ENCODE measurements around the gene CAPNS1.
A peak's percentile ranks its signal among the peaks of the same experiment; 100 is the strongest.
"Not testable (repeated sequence)": the region's sequence is repeated elsewhere in the genome, so short reads cannot be mapped to it uniquely, and the experiment has no call there.

CAPNS1 gene

GRCh38 chr19:36149673-36150406 is 10.0 kb downstream of the CAPNS1 start:
- no peak for DNase-seq

- no peak for DNase-seq
These were observed 10.7 kb downstream of the CAPNS1 start for GRCh38 chr19:36150586-36150985.

GRCh38 chr19:36151144-36152018 is 11.5 kb downstream of the CAPNS1 start:
- peak in 2 of 56 donors; percentile 10 to 29 for DNase-seq

- no peak for DNase-seq
These were observed 12.1 kb downstream of the CAPNS1 start for GRCh38 chr19:36152019-36152351.

GRCh38 chr19:36152352-36153091 is 12.7 kb downstream of the CAPNS1 start, which contains the start of gene COX7A1:
TSS of gene COX7A1 (minus strand) at chr19:36152447. CDS start at chr19:36152407, 40 bp downstream.
- DNase-seq: peak in 10 of 56 donors; percentile 1 to 52 (median 16)

GRCh38 chr19:36153126-36153525 is 13.3 kb downstream of the CAPNS1 start:
- DNase-seq: no peak

- no peak for DNase-seq
These were observed 21.1 kb downstream of the CAPNS1 start for GRCh38 chr19:36160821-36161596.

- no peak for DNase-seq
These were observed 23.9 kb downstream of the CAPNS1 start for GRCh38 chr19:36163813-36164212.

GRCh38 chr19:36169084-36169760 is 29.4 kb downstream of the CAPNS1 start:
- no peak for DNase-seq

GRCh38 chr19:36172852-36173251 is 33.0 kb downstream of the CAPNS1 start:
- no peak for DNase-seq

GRCh38 chr19:36173846-36174245 is 34.0 kb downstream of the CAPNS1 start:
- not testable (repeated sequence) for DNase-seq

- not testable (repeated sequence) for DNase-seq
These were observed 39.2 kb downstream of the CAPNS1 start for GRCh38 chr19:36179077-36179476.

GRCh38 chr19:36182612-36183244 is 42.9 kb downstream of the CAPNS1 start:
- no peak for DNase-seq

GRCh38 chr19:36183245-36183628 is 43.4 kb downstream of the CAPNS1 start:
- DNase-seq: no peak

- not testable (repeated sequence) for DNase-seq
These were observed 46.9 kb downstream of the CAPNS1 start for GRCh38 chr19:36186722-36187121.

- no peak for DNase-seq
These were observed 56.4 kb downstream of the CAPNS1 start for GRCh38 chr19:36196249-36196648.

- DNase-seq: peak in 28 of 56 donors; percentile 4 to 59 (median 27)
These were observed 58.3 kb downstream of the CAPNS1 start for GRCh38 chr19:36198119-36198518.
